Fibroblast of mammary gland (primary cell): ENCODE measurements around the gene YJEFN3.
A peak's percentile ranks its signal among the peaks of the same experiment; 100 is the strongest.

Source experiments
- DNase-seq: peaks from one replicate; pipeline ENCODE4 v3.0.0-alpha.2; 2010; ENCODE audit warnings: low read depth
- H3K4me3 ChIP-seq: 2 replicates; pipeline ENCODE4 v1.5.1; 2011; ENCODE audit warnings: low read depth, mild to moderate bottlenecking, low read length, moderate library complexity; ENCODE audit not compliant: control insufficient read depth
- TF ChIP-seq, protein P1 (sequence below): conservative IDR thresholded peaks from 2 replicates; pipeline ENCODE4 v1.5.1; 2011; ENCODE audit warnings: low read depth, low read length, inconsistent platforms; ENCODE audit not compliant: control insufficient read depth, insufficient read depth

YJEFN3 gene

DNA sequence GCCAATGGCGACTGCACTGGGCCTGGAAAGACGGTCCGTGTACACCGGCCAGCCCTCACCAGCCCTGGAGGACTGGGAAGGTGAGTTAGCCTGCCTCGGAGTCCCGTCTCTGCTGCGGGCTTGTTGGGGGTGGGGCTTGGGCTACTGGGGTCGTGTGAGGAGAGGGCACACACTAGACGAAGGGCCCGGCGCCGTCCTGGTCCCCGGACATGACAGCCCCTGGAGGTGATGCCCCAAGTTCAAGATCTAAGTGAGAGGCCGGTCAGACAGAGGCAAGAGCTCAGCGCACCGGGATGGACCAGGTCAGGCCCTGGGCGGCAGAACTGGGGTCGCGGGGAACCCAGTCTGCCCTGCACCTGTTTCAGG is 11.0 kb downstream of the YJEFN3 start:
- TF ChIP-seq, protein P1, sequence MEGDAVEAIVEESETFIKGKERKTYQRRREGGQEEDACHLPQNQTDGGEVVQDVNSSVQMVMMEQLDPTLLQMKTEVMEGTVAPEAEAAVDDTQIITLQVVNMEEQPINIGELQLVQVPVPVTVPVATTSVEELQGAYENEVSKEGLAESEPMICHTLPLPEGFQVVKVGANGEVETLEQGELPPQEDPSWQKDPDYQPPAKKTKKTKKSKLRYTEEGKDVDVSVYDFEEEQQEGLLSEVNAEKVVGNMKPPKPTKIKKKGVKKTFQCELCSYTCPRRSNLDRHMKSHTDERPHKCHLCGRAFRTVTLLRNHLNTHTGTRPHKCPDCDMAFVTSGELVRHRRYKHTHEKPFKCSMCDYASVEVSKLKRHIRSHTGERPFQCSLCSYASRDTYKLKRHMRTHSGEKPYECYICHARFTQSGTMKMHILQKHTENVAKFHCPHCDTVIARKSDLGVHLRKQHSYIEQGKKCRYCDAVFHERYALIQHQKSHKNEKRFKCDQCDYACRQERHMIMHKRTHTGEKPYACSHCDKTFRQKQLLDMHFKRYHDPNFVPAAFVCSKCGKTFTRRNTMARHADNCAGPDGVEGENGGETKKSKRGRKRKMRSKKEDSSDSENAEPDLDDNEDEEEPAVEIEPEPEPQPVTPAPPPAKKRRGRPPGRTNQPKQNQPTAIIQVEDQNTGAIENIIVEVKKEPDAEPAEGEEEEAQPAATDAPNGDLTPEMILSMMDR: no peak

DNA sequence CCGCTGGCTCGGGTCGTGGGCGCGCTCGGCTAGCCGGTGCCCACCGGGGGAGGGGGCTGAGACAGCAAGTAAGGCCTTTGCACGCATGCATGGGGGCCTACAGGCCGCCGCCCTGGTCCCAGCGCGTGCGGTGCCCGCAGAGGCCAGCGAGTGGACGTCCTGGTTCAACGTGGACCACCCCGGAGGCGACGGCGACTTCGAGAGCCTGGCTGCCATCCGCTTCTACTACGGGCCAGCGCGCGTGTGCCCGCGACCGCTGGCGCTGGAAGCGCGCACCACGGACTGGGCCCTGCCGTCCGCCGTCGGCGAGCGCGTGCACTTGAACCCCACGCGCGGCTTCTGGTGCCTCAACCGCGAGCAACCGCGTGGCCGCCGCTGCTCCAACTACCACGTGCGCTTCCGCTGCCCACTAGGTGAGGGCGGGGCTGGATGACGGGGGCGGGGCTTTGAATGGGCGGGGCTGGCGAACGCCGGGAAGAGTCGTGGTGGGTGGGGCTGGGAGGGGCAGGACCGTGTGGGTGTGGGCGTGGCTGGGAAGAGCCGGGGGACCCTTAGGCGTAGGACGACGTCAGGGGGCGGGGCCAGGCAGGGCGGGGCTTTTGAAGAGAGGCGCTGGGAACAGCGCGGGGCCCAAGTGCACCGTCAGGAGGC is 11.5 kb downstream of the YJEFN3 start:
- TF ChIP-seq, protein P1: no peak
- H3K4me3 ChIP-seq: no peak overlapping the region
- DNase-seq: peak; percentile 63

More for the DNA sequence above, 11.0 kb downstream of the YJEFN3 start:
- no peak for DNase-seq
- H3K4me3 ChIP-seq: no peak overlapping the region

DNA sequence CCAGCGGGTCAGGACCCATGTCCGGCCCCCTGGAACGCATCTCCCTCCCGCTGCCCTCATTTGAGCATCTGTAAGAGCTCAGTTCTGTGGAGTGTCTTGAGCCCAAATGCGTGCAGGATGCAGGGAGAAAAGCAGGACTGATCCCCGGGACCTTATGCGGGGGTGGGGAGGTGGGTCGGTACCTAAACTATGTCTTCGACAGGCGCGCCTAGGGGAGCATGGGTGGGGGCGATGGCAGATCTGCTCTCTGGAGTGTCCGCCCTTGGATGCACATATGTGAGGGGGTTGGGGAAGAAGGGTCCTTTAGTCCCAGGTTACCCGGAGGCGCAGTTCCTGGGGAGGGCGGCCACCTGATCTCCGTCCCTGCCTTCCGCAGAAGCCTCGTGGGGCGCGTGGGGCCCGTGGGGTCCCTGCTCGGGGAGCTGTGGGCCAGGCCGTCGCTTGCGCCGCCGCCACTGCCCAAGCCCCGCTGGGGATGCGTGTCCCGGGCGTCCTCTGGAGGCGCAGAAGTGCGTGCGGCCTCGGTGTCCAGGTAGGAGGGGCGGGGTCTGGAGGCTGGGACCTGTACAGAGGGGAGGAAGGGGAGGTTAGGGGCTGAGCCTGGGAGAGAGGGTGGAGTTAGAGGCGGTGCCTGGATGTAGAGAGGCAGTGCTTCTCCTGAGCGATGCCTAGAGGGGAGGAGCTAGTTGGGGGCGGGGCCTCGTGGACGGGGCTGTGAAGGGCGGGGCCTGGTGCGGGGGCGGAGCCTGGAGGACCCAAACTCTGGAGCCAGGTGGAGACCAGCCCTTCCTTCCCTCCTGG is 12.2 kb downstream of the YJEFN3 start:
- no peak for DNase-seq
- H3K4me3 ChIP-seq: no peak overlapping the region
- TF ChIP-seq, protein P1: no peak

DNA sequence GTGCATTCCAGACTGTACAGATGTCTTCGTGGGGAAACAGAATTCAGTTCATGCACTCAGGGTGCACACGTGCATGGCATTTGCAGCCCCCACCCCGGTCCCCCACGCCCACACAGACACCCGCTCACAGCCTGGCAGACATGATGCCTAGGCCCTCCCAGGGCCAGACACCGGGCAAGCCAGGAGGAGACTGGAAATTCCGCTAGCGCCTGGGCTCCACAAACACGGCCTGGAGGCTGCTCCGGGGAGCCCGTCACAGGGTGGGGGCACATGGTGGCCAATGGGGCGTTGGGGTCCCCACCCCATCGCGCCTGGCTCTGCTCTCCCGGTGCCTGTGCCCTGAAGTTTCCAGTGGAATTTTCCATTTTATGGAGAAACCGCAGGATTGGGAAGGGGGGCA is 12.9 kb downstream of the YJEFN3 start:
- no peak overlapping the region for H3K4me3 ChIP-seq
- TF ChIP-seq, protein P1: no peak
- no peak for DNase-seq

DNA sequence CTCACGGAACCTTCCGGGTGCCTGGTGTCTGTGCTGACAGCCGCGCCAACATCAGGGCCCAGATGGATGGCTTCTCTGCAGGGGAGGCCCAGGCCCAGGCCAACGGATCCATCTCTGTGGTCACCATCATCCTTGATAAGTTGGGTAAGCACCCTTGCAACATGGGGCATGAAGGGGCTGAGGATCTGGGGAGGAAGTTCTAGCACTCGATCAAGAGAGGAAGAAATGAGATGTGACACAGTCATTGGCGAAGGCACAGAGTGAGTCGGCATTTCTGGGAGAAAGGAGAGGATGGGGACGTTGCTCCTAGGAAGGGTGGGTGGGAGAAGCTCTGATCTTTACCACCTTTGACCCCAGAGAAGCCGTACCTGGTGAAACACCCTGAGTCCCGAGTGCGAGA is 13.8 kb downstream of the YJEFN3 start:
- H3K4me3 ChIP-seq: no peak overlapping the region
- DNase-seq: no peak
- TF ChIP-seq, protein P1: no peak

DNA sequence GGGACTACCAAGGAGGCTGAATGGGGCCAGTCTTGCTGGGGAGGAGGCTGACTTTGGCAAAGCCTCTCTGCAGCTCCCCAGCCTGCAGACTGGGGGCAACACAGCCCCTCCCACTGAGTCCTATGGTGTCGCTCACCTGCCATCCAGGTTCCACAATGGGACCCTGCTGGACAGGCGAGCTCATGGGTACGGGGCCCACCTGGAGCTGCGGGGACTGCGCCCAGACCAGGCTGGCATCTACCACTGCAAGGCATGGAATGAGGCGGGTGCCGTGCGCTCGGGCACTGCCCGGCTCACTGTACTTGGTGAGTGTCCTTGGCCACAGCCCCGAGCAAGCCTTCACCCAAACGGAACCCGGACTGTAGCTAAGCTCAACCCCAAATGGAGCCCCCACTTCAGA is 14.4 kb downstream of the YJEFN3 start:
- no peak for DNase-seq
- no peak overlapping the region for H3K4me3 ChIP-seq
- TF ChIP-seq, protein P1: no peak
